K562 (cell line): ENCODE measurements around the gene FBXW7. TPM values are rescaled to one million over a fixed set of nuclear protein-coding genes. Genes with fewer than 3 reads are reported as not detected.
A peak's percentile ranks its signal among the peaks of the same experiment; 100 is the strongest.

Experiments
- CBX2 ChIP-seq: fragments of 200-600 bp; sonication (generic); IDR thresholded peaks from one replicate; pipeline ENCODE4 v1.6.1; 2012; ENCODE audit warnings: mild to moderate bottlenecking, low read length, inconsistent platforms; ENCODE audit not compliant: insufficient read depth, poor library complexity, severe bottlenecking
- CHD7 ChIP-seq: fragments of 200-600 bp; sonication (generic); IDR thresholded peaks from one replicate; pipeline ENCODE4 v1.6.1; 2012; ENCODE audit warnings: mild to moderate bottlenecking, low read depth, low read length, inconsistent platforms
- ETV5 ChIP-seq: sonication (generic); formaldehyde crosslinking; IDR thresholded peaks from 2 replicates; pipeline ENCODE4 v1.4.0; 2020; ENCODE audit warnings: low read depth, mild to moderate bottlenecking, missing genetic modification reagents
- GABPA ChIP-seq: fragments of 200-800 bp; sonication (Bioruptor generic); conservative IDR thresholded peaks from 2 replicates; pipeline ENCODE4 v1.6.1; 2016; ENCODE audit warnings: low read depth, missing genetic modification characterization, missing compliant biosample characterization
- STAG1 ChIP-seq: sonication (generic); formaldehyde crosslinking; IDR thresholded peaks from 2 replicates; pipeline ENCODE4 v1.5.0; 2020; ENCODE audit warnings: missing genetic modification reagents, borderline replicate concordance
- ZNF274 ChIP-seq: IDR thresholded peaks from 2 replicates; pipeline ENCODE4 v1.6.1; 2011; ENCODE audit warnings: low read depth, mild to moderate bottlenecking, low read length, moderate library complexity, borderline replicate concordance
- polyA plus RNA-seq, 8 experiments: library from polyadenylated mRNA; depleted of rRNA in 4 of 8; stranded (reverse) in 5 of 8; unstranded in 3 of 8; fragments of >200 nt; fragmentation: Nextera tagmentation in 2 of 8; fragmentation: Illumina TruSeq in 1 of 8; extraction: Ambion mirVana in 2 of 8; extraction: Trizol in 1 of 8; gene quantifications; 2 replicates each; pipeline versions ENCODE4 v1.2.1 to v1.2.3, GENCODE V29; 2011 to 2014; ENCODE audit warnings: inconsistent platforms in 1 of 8, missing spikeins in 1 of 8
- total RNA-seq, 7 experiments: library from RNA; depleted of rRNA in 6 of 7; stranded (reverse); fragments of >200 nt in 6 of 7; fragmentation: Illumina TruSeq in 2 of 7; extraction: Trizol in 2 of 7; gene quantifications; 2 replicates each; pipeline versions ENCODE4 v1.2.1 to v1.2.3, GENCODE V29; 2011 to 2021; ENCODE audit warnings: low replicate concordance in 1 of 7
- TF ChIP-seq, protein P1 (sequence below): fragments of 450-650 bp; IDR thresholded peaks from 2 replicates; pipeline ENCODE4 v1.7.0; 2016; ENCODE audit warnings: borderline replicate concordance
- TF ChIP-seq, protein P2 (sequence below): sonication (generic); formaldehyde crosslinking; IDR thresholded peaks from 2 replicates; pipeline ENCODE4 v1.8.1; 2023; ENCODE audit warnings: missing genetic modification reagents, mild to moderate bottlenecking, borderline replicate concordance

The FBXW7 gene
- total and polyA plus RNA-seq, 9 of the 15 experiments (the other 6 are each of a cell fraction or from before 2014, with no cell fraction given) = 6.8 to 44.2 (median 16.4) TPM

- TF ChIP-seq STAG1 (CRISPR knock-in tag) = no peak
- no peak for TF ChIP-seq CBX2
- TF ChIP-seq ETV5 = no peak
- TF ChIP-seq, protein P1, sequence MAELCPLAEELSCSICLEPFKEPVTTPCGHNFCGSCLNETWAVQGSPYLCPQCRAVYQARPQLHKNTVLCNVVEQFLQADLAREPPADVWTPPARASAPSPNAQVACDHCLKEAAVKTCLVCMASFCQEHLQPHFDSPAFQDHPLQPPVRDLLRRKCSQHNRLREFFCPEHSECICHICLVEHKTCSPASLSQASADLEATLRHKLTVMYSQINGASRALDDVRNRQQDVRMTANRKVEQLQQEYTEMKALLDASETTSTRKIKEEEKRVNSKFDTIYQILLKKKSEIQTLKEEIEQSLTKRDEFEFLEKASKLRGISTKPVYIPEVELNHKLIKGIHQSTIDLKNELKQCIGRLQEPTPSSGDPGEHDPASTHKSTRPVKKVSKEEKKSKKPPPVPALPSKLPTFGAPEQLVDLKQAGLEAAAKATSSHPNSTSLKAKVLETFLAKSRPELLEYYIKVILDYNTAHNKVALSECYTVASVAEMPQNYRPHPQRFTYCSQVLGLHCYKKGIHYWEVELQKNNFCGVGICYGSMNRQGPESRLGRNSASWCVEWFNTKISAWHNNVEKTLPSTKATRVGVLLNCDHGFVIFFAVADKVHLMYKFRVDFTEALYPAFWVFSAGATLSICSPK = no peak
- no peak for TF ChIP-seq ZNF274
- TF ChIP-seq, protein P2, sequence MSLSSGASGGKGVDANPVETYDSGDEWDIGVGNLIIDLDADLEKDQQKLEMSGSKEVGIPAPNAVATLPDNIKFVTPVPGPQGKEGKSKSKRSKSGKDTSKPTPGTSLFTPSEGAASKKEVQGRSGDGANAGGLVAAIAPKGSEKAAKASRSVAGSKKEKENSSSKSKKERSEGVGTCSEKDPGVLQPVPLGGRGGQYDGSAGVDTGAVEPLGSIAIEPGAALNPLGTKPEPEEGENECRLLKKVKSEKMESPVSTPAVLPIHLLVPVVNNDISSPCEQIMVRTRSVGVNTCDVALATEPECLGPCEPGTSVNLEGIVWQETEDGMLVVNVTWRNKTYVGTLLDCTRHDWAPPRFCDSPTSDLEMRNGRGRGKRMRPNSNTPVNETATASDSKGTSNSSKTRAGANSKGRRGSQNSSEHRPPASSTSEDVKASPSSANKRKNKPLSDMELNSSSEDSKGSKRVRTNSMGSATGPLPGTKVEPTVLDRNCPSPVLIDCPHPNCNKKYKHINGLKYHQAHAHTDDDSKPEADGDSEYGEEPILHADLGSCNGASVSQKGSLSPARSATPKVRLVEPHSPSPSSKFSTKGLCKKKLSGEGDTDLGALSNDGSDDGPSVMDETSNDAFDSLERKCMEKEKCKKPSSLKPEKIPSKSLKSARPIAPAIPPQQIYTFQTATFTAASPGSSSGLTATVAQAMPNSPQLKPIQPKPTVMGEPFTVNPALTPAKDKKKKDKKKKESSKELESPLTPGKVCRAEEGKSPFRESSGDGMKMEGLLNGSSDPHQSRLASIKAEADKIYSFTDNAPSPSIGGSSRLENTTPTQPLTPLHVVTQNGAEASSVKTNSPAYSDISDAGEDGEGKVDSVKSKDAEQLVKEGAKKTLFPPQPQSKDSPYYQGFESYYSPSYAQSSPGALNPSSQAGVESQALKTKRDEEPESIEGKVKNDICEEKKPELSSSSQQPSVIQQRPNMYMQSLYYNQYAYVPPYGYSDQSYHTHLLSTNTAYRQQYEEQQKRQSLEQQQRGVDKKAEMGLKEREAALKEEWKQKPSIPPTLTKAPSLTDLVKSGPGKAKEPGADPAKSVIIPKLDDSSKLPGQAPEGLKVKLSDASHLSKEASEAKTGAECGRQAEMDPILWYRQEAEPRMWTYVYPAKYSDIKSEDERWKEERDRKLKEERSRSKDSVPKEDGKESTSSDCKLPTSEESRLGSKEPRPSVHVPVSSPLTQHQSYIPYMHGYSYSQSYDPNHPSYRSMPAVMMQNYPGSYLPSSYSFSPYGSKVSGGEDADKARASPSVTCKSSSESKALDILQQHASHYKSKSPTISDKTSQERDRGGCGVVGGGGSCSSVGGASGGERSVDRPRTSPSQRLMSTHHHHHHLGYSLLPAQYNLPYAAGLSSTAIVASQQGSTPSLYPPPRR (CRISPR knock-in tag) = no peak
- peak; percentile 47; the same call in 1 of the 2 replicates for TF ChIP-seq GABPA (tag)
- TF ChIP-seq CHD7 = no peak
Measured at GRCh38 chr4:152572417-152573086, 36.7 kb upstream of the FBXW7 start (continued).
